Neuronal stem cell (in vitro differentiated cells): ENCODE results near the gene DEDD2.

Source experiments
- DNase-seq: peaks from one replicate; pipeline ENCODE4 v3.0.0-alpha.2; 2013; ENCODE audit warnings: low spot score
- H2AFZ ChIP-seq: one replicate; pipeline ENCODE4 v1.6.1; 2013; ENCODE audit warnings: mild to moderate bottlenecking, low read length, inconsistent platforms
- H2AK5ac ChIP-seq: 2 replicates; pipeline ENCODE4 v1.6.1; 2013; ENCODE audit warnings: low read depth, mild to moderate bottlenecking, inconsistent platforms, low read length, moderate library complexity, mixed read lengths
- H2BK120ac ChIP-seq: 2 replicates; pipeline ENCODE4 v1.6.1; 2013; ENCODE audit warnings: low read depth, mild to moderate bottlenecking, inconsistent platforms, low read length, moderate library complexity, mixed read lengths
- H2BK12ac ChIP-seq: one replicate; pipeline ENCODE4 v1.6.1; 2013; ENCODE audit warnings: low read length, inconsistent platforms
- H2BK15ac ChIP-seq: 2 replicates; pipeline ENCODE4 v1.6.1; 2013; ENCODE audit warnings: mild to moderate bottlenecking, low read length, inconsistent platforms, mixed read lengths
- H2BK5ac ChIP-seq: one replicate; pipeline ENCODE4 v1.6.1; 2013; ENCODE audit warnings: inconsistent platforms, mild to moderate bottlenecking, low read length, moderate library complexity
- H3K14ac ChIP-seq: one replicate; pipeline ENCODE4 v1.6.1; 2013; ENCODE audit warnings: low read length, inconsistent platforms
- H3K18ac ChIP-seq: 2 replicates; pipeline ENCODE4 v1.6.1; 2013; ENCODE audit warnings: low read length, inconsistent platforms
- H3K23ac ChIP-seq: 2 replicates; pipeline ENCODE4 v1.6.1; 2013; ENCODE audit warnings: low read depth, mild to moderate bottlenecking, mixed read lengths, low read length, inconsistent platforms; ENCODE audit not compliant: poor library complexity
- H3K27ac ChIP-seq: replicated peaks from 3 replicates; pipeline ENCODE4 v1.5.1; 2013; ENCODE audit warnings: low read length, inconsistent platforms
- H3K27me3 ChIP-seq, 3 experiments: 2 replicates each; pipeline ENCODE4 v1.6.1; 2013; ENCODE audit warnings: low read length in 3 of 3, mild to moderate bottlenecking in 2 of 3, inconsistent platforms in 1 of 3, low read depth in 1 of 3, mixed read lengths in 1 of 3, moderate library complexity in 1 of 3; ENCODE audit not compliant: control insufficient read depth in 3 of 3, insufficient read depth in 3 of 3
- H3K36me3 ChIP-seq, 2 donors: replicated peaks in 1 of 2; 2 replicates each; pipeline ENCODE4 v1.6.1; 2013; ENCODE audit warnings: low read length in 2 of 2; ENCODE audit not compliant: control insufficient read depth in 2 of 2, insufficient read depth in 2 of 2
- H3K4ac ChIP-seq: 2 replicates; pipeline ENCODE4 v1.6.1; 2013; ENCODE audit warnings: inconsistent platforms, mild to moderate bottlenecking, low read length, moderate library complexity
- H3K4me1 ChIP-seq, 2 donors: 1 replicate in 1 of 2; 2 replicates in 1 of 2; pipeline ENCODE4 v1.6.1; 2013; ENCODE audit warnings: low read length in 2 of 2, low read depth in 1 of 2; ENCODE audit not compliant: control insufficient read depth in 2 of 2, insufficient read depth in 1 of 2
- H3K4me2 ChIP-seq: one replicate; pipeline ENCODE4 v1.6.1; 2013; ENCODE audit warnings: mild to moderate bottlenecking, low read length, inconsistent platforms; ENCODE audit not compliant: insufficient read depth, poor library complexity, severe bottlenecking
- H3K4me3 ChIP-seq, 2 donors: 2 replicates each; pipeline ENCODE4 v1.5.1; 2013; ENCODE audit warnings: low read length in 2 of 2, mild to moderate bottlenecking in 2 of 2, inconsistent platforms in 1 of 2, moderate library complexity in 1 of 2
- H3K79me1 ChIP-seq: one replicate; pipeline ENCODE4 v1.6.1; 2013; ENCODE audit warnings: low read depth, mild to moderate bottlenecking, inconsistent platforms, low read length, moderate library complexity
- H3K9ac ChIP-seq: one replicate; pipeline ENCODE4 v1.6.1; 2013; ENCODE audit warnings: mild to moderate bottlenecking, low read depth, low read length, inconsistent platforms; ENCODE audit not compliant: poor library complexity
- H3K9me3 ChIP-seq, 2 donors: replicated peaks in 1 of 2; 2 replicates each; pipeline versions ENCODE3 to v1.6.1; 2013; ENCODE audit warnings: low read length in 2 of 2, mild to moderate bottlenecking in 2 of 2, inconsistent platforms in 1 of 2, low read depth in 1 of 2, mixed read lengths in 1 of 2, moderate library complexity in 1 of 2; ENCODE audit not compliant: control insufficient read depth in 2 of 2, insufficient read depth in 1 of 2
- H4K8ac ChIP-seq: one replicate; pipeline ENCODE4 v1.6.1; 2013; ENCODE audit warnings: low read depth, mild to moderate bottlenecking, inconsistent platforms, low read length, moderate library complexity
- H4K91ac ChIP-seq: one replicate; pipeline ENCODE4 v1.6.1; 2013; ENCODE audit warnings: low read length, low read depth, mild to moderate bottlenecking, inconsistent platforms; ENCODE audit not compliant: poor library complexity
- WGBS, 2 donors: extraction: QIAGEN DNeasy Blood & Tissue Kit; methylation state at CpG; one replicate each; pipeline ENCODE4 v1.1.7; 2013; ENCODE audit warnings: missing lambda C conversion rate in 2 of 2, mixed read lengths in 1 of 2; ENCODE audit not compliant: insufficient read length in 2 of 2, insufficient replicate concordance in 1 of 2; ENCODE audit errors: extremely low coverage in 2 of 2; 5-methylcytosine and 5-hydroxymethylcytosine counted together

The DEDD2 gene

DNA sequence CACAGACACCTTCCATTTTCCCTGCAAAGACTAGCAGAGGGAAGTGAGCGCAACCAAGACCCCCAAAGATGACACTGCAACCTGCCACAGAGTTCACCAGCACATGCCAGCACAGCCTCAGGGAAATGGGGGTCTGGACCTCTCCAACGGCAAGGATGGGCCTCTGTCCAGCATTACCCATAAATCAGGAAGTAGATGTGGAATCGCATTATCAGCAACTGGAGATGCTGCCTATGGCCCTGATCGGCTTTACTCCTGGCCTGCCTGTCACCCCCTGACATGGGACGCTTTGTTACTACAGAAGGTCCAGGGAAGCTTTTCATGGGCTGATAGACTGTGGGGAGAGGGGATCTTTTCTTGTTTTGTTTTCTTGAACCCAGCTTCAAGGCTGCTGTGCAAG, 43.8 kb downstream of the DEDD2 start:
- Histone ChIP-seq H3K27me3 (peaks cover 7 to 60% (median 40%) of the 10 kb centered on the region in 3 experiments), H3K27ac (no peak overlapping the region), H4K91ac (no peak overlapping the region), H3K36me3 (no peaks in the 10 kb centered on the region), H3K23ac (no peak overlapping the region), H2BK15ac (no peak overlapping the region), H2AK5ac (no peak overlapping the region), H4K8ac (no peak overlapping the region), H2BK12ac (no peak overlapping the region), H2BK5ac (no peak overlapping the region), H3K4me1 (peaks cover 13 to 52% of the 10 kb centered on the region in 2 donors), H3K18ac (peak overlapping the region; percentile 12), H3K14ac (no peak overlapping the region), H2AFZ (no peak overlapping the region), H3K4me2 (no peak overlapping the region), H2BK120ac (no peak overlapping the region), H3K9ac (no peak overlapping the region), H3K4ac (no peak overlapping the region), H3K9me3 (no peaks in the 10 kb centered on the region), H3K79me1 (no peaks in the 10 kb centered on the region), H3K4me3 (peak overlapping the region in 1 of 2 donors; percentile 11)
- no peak for DNase-seq
- WGBS, 2 donors = no CpG with 5 or more reads among the region's 5 CpGs

DNA sequence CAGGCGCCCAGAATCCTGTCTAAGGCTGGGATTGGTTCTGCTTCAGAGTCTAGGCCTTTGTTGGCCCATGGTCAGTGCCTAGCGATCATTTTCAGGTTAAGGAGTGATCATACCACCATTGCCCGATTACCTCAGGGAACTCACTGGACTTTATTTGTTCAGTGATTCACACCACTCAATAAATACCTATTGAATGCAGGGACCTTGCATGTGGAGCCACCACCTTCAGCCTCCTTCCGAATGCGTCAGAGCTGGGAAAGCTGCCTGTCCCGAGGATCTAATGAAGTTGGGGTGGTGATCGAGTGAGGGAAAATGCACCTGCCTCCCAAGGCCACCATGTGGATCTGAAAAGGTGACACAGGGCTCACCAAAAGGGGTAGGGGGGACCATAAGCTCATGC, 45.2 kb downstream of the DEDD2 start:
- Histone ChIP-seq H4K8ac (no peak overlapping the region), H3K18ac (no peak overlapping the region), H3K79me1 (no peaks in the 10 kb centered on the region), H3K27ac (no peak overlapping the region), H3K9me3 (no peaks in the 10 kb centered on the region), H2AFZ (no peak overlapping the region), H2AK5ac (no peak overlapping the region), H3K27me3 (peaks cover 4 to 56% (median 30%) of the 10 kb centered on the region in 3 experiments), H4K91ac (no peak overlapping the region), H3K9ac (no peak overlapping the region), H2BK120ac (no peak overlapping the region), H3K36me3 (no peaks in the 10 kb centered on the region), H3K4me2 (no peak overlapping the region), H3K4me1 (peaks cover 10 to 48% of the 10 kb centered on the region in 2 donors), H3K23ac (no peak overlapping the region), H2BK5ac (no peak overlapping the region), H2BK12ac (no peak overlapping the region), H3K4ac (no peak overlapping the region), H3K14ac (no peak overlapping the region), H3K4me3 (no peak overlapping the region), H2BK15ac (no peak overlapping the region)
- DNase-seq = no peak
- no CpG with 5 or more reads among the region's 7 CpGs for WGBS, 2 donors

DNA sequence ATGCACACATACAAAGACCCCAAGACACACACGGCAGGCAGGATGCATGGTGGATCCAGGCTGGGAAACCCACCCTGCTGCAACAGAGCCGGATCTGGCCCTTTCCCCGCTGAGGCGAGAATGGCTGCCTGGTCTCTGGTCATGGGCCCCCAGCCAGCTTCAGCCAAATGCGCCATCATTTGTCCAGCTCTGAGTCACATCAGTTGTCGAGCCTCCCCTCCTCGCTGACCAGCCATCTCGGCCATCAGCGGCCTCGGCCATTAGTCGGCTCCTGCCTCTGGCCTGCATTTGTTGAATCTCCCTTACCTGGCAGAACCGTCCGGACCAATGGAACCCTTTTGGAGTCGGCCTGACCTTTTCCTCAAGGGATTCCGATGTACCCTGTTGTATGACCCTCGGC, 46.8 kb downstream of the DEDD2 start:
- Histone ChIP-seq H3K4me1 (peaks cover 8 to 49% of the 10 kb centered on the region in 2 donors), H2BK120ac (no peak overlapping the region), H3K4ac (no peak overlapping the region), H3K18ac (peak overlapping the region; percentile 11), H3K9me3 (no peaks in the 10 kb centered on the region), H2BK12ac (no peak overlapping the region), H2BK15ac (no peak overlapping the region), H2AFZ (no peak overlapping the region), H2AK5ac (no peak overlapping the region), H3K9ac (peak overlapping the region; percentile 7), H3K4me3 (no peak overlapping the region), H2BK5ac (no peak overlapping the region), H3K27ac (no peak overlapping the region), H3K79me1 (no peaks in the 10 kb centered on the region), H3K27me3 (peaks cover 2 to 59% (median 20%) of the 10 kb centered on the region in 3 experiments), H3K36me3 (no peaks in the 10 kb centered on the region), H4K8ac (no peak overlapping the region), H3K14ac (peak overlapping the region; percentile 64), H4K91ac (no peak overlapping the region), H3K4me2 (no peak overlapping the region), H3K23ac (peak overlapping the region; percentile 34)
- WGBS, 2 donors = no CpG with 5 or more reads among the region's 16 CpGs
- DNase-seq = no peak

DNA sequence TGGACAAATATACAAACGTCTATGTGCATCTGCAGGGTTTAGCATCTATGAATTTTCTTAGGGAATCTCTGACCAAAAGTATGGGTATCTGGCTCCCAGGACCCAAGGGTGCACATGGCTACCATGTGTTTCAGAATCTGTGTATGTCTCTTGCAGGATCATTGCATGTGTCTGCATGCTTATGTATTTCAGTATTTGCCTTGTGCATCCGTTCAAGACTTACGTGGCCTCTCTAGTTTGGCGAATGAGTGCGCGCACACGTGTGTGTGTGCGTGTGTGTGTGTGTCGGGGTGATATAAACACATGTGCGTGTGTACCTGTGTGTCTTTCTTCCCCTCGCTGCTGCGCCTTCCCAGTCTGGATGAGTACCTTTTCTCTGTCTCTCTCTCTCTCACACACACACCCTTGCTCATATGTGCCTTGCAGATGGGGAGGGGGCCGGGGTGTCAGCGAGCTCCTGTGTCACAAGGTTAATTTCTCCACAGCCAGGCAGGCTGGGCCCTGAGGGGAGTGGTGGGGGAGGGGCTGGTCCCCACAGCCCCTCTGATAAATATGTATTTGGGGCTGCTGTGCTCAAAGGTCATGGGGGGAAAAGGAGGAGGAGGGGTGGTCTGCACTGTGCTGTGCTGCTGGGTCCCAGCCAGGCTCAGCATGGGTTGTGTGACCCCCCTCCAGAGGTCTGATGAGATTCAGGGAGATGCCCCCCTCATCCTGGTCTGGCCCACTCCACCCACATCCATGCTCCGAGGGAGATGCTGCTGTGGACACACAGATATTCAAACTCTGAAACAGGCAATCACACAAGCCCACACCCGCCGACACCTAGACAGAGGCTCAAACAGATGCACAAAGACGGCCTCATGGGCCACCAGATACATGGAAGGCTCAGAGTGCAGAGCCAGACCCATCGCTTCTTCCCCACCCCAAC, 47.7 kb downstream of the DEDD2 start:
- Histone ChIP-seq H2BK120ac (no peak overlapping the region), H3K4me2 (no peak overlapping the region), H3K14ac (no peak overlapping the region), H3K27me3 (peaks cover 0 to 56% (median 11%) of the 10 kb centered on the region in 3 experiments), H3K9ac (no peak overlapping the region), H3K4me3 (no peak overlapping the region), H3K4me1 (peaks cover 10 to 48% of the 10 kb centered on the region in 2 donors), H2BK15ac (no peak overlapping the region), H4K91ac (no peak overlapping the region), H4K8ac (no peak overlapping the region), H3K23ac (no peak overlapping the region), H2AFZ (no peak overlapping the region), H3K27ac (no peak overlapping the region), H2AK5ac (no peak overlapping the region), H2BK5ac (no peak overlapping the region), H3K18ac (no peak overlapping the region), H2BK12ac (no peak overlapping the region), H3K79me1 (no peaks in the 10 kb centered on the region), H3K4ac (no peak overlapping the region), H3K9me3 (no peaks in the 10 kb centered on the region), H3K36me3 (no peaks in the 10 kb centered on the region)
- WGBS, 2 donors = no CpG with 5 or more reads among the region's 19 CpGs
- no peak for DNase-seq
